ENCODE measurements around the gene ISCU. TPM values are rescaled to one million over a fixed set of nuclear protein-coding genes. Genes with fewer than 3 reads are reported as not detected.

Gene ISCU
- total RNA-seq, 4 donors from 2014 or later: 207 to 257 (median 242) TPM

- intact Hi-C loops (cut with DNase I): no loop called here
- peaks cover 6 to 16% (median 10%) of the 10 kb centered on the region in 4 donors for H3K4me1 ChIP-seq
- no peaks in the 10 kb centered on the region for H3K36me3 ChIP-seq
- WGBS: 62% methylated on average over 3 of the region's 3 CpGs
- TF ChIP-seq EP300 (IDR thresholded peaks at IDR 0.05): no peak
- no peak for TF ChIP-seq CTCF (IDR thresholded peaks at IDR 0.05)
- no peak for TF ChIP-seq POLR2AphosphoS5 (IDR thresholded peaks at IDR 0.05)
- no peak for TF ChIP-seq POLR2A (IDR thresholded peaks at IDR 0.05; ENCODE audit: low read depth)
- H3K4me3 ChIP-seq: no peak overlapping the region
- no peak overlapping the region for H3K27ac ChIP-seq (replicated peaks in 1 of 4)
- no peak for DNase-seq (ENCODE audit: extremely low spot score)
- peaks cover 0 to 17% (median 0%) of the 10 kb centered on the region in 4 donors for H3K27me3 ChIP-seq
- no peaks in the 10 kb centered on the region for H3K9me3 ChIP-seq
These were observed 42.7 kb downstream of the ISCU start for GRCh38 chr12:108605000-108605689.

- H3K4me1 ChIP-seq: peaks cover 6 to 18% (median 14%) of the 10 kb centered on the region in 4 donors
- no peaks in the 10 kb centered on the region for H3K9me3 ChIP-seq
- no peak for DNase-seq (ENCODE audit: extremely low spot score)
- H3K27ac ChIP-seq (replicated peaks in 1 of 4): no peak overlapping the region
- WGBS: 88% methylated on average over 4 of the region's 4 CpGs
- TF ChIP-seq POLR2A (IDR thresholded peaks at IDR 0.05; ENCODE audit: low read depth) (no peak), CTCF (IDR thresholded peaks at IDR 0.05) (no peak), EP300 (IDR thresholded peaks at IDR 0.05) (no peak), POLR2AphosphoS5 (IDR thresholded peaks at IDR 0.05) (no peak)
- intact Hi-C loops (cut with DNase I): no loop called here
- no peaks in the 10 kb centered on the region for H3K36me3 ChIP-seq
- no peak overlapping the region for H3K4me3 ChIP-seq
- peaks cover 0 to 17% (median 0%) of the 10 kb centered on the region in 4 donors for H3K27me3 ChIP-seq
These were observed 43.5 kb downstream of the ISCU start for GRCh38 chr12:108605690-108606406.

GRCh38 chr12:108606492-108606891 is 44.1 kb downstream of the ISCU start:
- intact Hi-C loops (cut with DNase I): no loop called here
- no peak for DNase-seq (ENCODE audit: extremely low spot score)
- Histone ChIP-seq H3K27me3 (peaks cover 0 to 17% (median 0%) of the 10 kb centered on the region in 4 donors), H3K4me3 (no peak overlapping the region), H3K4me1 (peaks cover 6 to 18% (median 14%) of the 10 kb centered on the region in 4 donors), H3K36me3 (no peaks in the 10 kb centered on the region), H3K9me3 (no peaks in the 10 kb centered on the region), H3K27ac (replicated peaks in 1 of 4) (no peak overlapping the region)
- no peak for TF ChIP-seq POLR2A (IDR thresholded peaks at IDR 0.05; ENCODE audit: low read depth)
- 69% methylated on average over 7 of the region's 9 CpGs for WGBS

- Histone ChIP-seq H3K9me3 (no peaks in the 10 kb centered on the region), H3K4me3 (no peak overlapping the region), H3K4me1 (peaks cover 6 to 21% (median 14%) of the 10 kb centered on the region in 4 donors), H3K27me3 (peaks cover 0 to 17% (median 0%) of the 10 kb centered on the region in 4 donors), H3K27ac (replicated peaks in 1 of 4) (no peak overlapping the region), H3K36me3 (no peaks in the 10 kb centered on the region)
- WGBS: 93% methylated on average over 9 of the region's 10 CpGs
- no peak for TF ChIP-seq POLR2A (IDR thresholded peaks at IDR 0.05; ENCODE audit: low read depth)
- no peak for TF ChIP-seq EP300 (IDR thresholded peaks at IDR 0.05)
- no peak for DNase-seq (ENCODE audit: extremely low spot score)
- intact Hi-C loops (cut with DNase I): no loop called here
These were observed 45.7 kb downstream of the ISCU start for GRCh38 chr12:108607981-108608600.

- no peak overlapping the region for H3K27ac ChIP-seq (replicated peaks in 1 of 4)
- H3K4me1 ChIP-seq: peaks cover 6 to 27% (median 14%) of the 10 kb centered on the region in 4 donors
- intact Hi-C loops (cut with DNase I): no loop called here
- no peaks in the 10 kb centered on the region for H3K36me3 ChIP-seq
- H3K4me3 ChIP-seq: no peak overlapping the region
- WGBS: 78% methylated on average over 5 of the region's 5 CpGs
- no peaks in the 10 kb centered on the region for H3K9me3 ChIP-seq
- H3K27me3 ChIP-seq: peaks cover 0 to 16% (median 0%) of the 10 kb centered on the region in 4 donors
- TF ChIP-seq CTCF (IDR thresholded peaks at IDR 0.05) (no peak), POLR2AphosphoS5 (IDR thresholded peaks at IDR 0.05) (no peak), POLR2A (IDR thresholded peaks at IDR 0.05; ENCODE audit: low read depth) (no peak), EP300 (IDR thresholded peaks at IDR 0.05) (no peak)
- DNase-seq (ENCODE audit: extremely low spot score): no peak
These were observed 46.2 kb downstream of the ISCU start for GRCh38 chr12:108608616-108609015.

Measured in esophagus muscularis mucosa (tissue), 4 donors.